GM10266 (cell line): ENCODE data around the gene FOXF1.

Experiments
- DNase-seq: peaks from one replicate; pipeline ENCODE4 v3.0.0; 2012; ENCODE audit errors: extremely low spot score
- CTCF ChIP-seq: IDR thresholded peaks from 2 replicates; pipeline ENCODE4 v1.5.1; 2012; ENCODE audit warnings: mild to moderate bottlenecking, low read depth; ENCODE audit not compliant: control insufficient read depth, insufficient read depth; ENCODE audit errors: missing control alignments

FOXF1 gene

DNA sequence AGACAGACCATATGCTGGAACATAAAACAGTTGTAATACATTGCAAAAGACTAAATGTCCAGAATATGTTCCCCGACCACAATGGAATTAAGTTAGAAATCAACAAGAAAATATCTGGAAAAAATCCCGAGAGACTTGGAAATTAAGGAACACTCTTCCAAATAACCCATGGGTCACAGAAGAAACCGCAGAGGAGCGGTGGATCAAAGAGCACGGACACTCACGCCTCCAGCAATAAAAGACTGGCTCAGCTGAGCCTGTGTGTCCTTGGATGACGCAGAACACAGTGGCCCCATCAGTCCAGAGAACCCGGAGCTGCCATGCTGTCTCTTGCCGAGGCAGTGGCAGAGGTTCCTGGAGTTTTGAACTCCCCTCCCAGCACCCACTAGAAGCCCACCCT lies 30.9 kb upstream of the FOXF1 start:
- DNase-seq = no peak
- TF ChIP-seq CTCF = no peak

DNA sequence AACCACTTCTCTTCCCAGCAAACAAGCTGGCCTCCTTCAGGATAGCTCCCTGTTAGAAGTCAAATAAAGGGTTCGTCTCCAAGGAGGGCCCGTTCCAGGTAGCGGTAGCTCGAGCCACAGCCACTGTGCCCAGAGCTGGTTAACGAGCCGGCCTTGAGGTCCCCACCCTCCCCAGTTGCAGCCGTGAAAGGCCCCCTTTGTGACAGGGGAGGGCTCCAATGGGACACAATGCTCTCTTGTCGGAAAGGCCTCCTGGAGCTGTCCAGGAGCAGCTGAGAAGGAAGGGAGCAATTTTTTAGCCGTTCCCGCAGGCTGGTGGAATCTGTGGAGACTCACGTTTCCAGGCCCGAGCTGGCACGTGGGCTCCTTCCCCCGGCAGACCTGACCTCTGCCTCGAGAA lies 29.9 kb upstream of the FOXF1 start:
- TF ChIP-seq CTCF = no peak
- DNase-seq = no peak

DNA sequence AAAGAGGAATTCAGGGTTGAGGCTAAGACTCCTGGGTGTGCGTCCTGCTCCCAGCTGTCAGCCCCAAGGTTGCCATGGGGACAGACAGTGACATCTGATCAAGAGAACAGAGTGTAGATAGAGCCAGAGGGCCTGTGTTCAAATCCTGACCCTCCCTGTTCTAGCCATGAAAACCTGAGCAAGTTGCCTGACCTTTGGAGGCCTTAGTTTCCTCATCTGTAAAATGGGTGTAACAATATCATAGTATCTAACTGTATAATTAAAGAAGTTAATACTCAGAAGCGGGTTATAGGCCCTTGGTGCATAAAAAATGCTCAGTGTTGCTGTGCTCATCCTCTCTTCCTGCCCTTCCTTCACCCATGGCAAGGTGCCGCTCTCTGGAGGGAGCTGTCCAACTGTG lies 28.7 kb upstream of the FOXF1 start:
- DNase-seq = no peak

GRCh38 chr16:86484240-86484639 lies 26.1 kb upstream of the FOXF1 start:
- DNase-seq = no peak
- no peak for TF ChIP-seq CTCF

More for the DNA sequence above, 28.7 kb upstream of the FOXF1 start:
- no peak for TF ChIP-seq CTCF

DNA sequence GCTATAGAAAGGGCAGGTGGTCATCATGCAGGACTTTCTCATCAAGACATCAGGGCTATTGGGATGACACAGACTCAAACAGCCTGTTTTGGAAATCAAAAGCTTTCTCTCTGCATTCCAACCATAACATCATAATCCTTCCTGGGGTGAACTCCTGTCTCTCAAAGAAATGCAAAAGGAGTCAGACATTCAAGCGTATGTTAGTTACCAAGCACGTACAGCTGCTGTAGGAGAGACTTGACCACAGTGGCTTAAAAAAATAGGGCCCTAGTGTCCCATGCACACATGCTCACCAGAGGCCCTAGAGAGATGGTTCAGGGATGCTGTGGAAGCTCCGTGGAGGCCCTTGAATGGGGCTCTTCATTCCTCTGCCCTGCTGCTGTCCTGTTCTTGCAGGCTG lies 24.6 kb upstream of the FOXF1 start:
- no peak for TF ChIP-seq CTCF
- no peak for DNase-seq

- no peak for DNase-seq
These were observed 19.3 kb upstream of the FOXF1 start for GRCh38 chr16:86490859-86491639.

More at GRCh38 chr16:86490859-86491639, 19.3 kb upstream of the FOXF1 start:
- no peak for TF ChIP-seq CTCF
